ENCODE measurements around the gene SLC25A6.
A peak's percentile ranks its signal among the peaks of the same experiment; 100 is the strongest.

SLC25A6 gene

DNA sequence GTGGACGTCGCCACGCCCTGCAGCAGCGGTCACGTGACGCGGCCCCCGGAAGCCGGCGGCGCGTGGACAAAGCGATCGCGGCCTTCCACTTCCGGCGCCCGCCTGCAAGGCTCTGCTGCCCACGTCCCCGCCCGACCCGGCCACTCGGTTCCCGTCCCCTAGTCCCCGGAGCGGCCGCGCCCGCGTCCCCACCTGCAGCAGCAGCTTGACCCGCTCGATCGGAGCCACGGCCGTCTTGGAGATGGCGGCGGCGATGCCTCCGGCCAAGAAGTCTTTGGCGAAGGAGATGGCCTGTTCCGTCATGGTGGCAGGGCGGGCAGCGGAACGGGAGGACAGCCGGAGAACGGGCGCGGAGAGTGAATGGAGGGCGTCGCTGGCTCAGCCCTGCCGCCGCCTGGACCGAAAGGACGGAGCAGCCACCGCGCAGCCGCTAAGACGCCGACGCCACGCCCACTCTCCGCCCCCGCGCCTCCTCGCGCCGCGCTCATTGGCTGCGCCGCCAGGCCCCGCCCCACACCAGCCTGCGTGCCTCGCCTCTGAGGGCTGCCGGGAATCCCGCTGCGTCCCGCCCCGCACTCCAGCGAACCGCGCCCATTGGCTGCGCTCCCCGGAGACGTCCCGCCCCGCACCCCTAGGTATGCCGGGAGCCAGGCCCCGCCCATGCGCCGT lies at the start of gene SLC25A6:
Gene SLC25A6 (minus strand): TSS at position 407 of the 669 bp plus-strand sequence. CDS start 104 bp downstream, at position 303.
- DNase-seq (ENCODE audit: low read depth, low spot score): peak; percentile 98
- peak within 1 kb of the TSS; percentile 99 for H3K4me3 ChIP-seq (ENCODE audit: low read depth, low read length)
- in situ Hi-C loops (cut with HindIII; ENCODE audit: low sequenced_read_pairs): no loop called here
- no peak for TF ChIP-seq CTCF (IDR thresholded peaks at IDR 0.05; ENCODE audit: low read depth, low read length)

- H3K4me3 ChIP-seq (ENCODE audit: low read depth, low read length): no peak overlapping the region
- no peak for TF ChIP-seq CTCF (IDR thresholded peaks at IDR 0.05; ENCODE audit: low read depth, low read length)
- no peak for DNase-seq (ENCODE audit: low read depth, low spot score)
- in situ Hi-C loops (cut with HindIII; ENCODE audit: low sequenced_read_pairs): no loop called here
These were observed 48.6 kb upstream of the SLC25A6 start for GRCh38 chrX:1440506-1440905.

DNA sequence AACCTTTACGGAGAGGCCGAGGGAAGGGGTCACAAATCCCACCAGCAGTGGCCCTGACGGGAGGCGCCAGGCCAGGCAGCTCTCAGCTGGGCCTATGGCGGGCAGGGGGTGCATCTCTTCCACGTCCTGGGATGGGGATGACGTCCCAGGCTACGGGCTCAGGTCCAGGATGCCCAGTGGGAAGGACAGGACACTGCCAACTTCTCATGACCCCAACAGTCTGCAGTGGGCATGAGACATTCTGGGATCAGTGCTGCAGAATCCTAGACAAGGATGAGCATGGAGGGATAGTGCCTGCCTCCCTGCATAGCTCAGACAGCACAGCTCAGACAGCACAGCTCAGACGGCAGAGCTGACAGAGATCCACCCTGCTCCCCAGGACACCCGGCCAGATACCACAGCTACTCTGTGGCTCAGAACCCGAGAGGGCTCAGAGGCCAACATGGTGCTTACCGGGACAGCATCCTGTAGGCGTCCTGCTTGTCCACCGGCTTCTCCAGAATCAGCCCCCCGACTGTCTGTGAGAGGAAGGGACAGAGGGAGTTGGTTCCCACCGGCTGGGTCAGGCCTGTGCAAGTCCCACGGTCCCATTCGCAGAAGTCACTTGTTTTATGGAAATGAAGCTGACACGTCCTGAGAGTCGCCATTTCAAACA lies 43.5 kb upstream of the SLC25A6 start:
- no peak for TF ChIP-seq CTCF (IDR thresholded peaks at IDR 0.05; ENCODE audit: low read depth, low read length)
- H3K4me3 ChIP-seq (ENCODE audit: low read depth, low read length): no peak overlapping the region
- in situ Hi-C loops (cut with HindIII; ENCODE audit: low sequenced_read_pairs): no loop called here
- no peak for DNase-seq (ENCODE audit: low read depth, low spot score)

- TF ChIP-seq CTCF (IDR thresholded peaks at IDR 0.05; ENCODE audit: low read depth, low read length): no peak
- in situ Hi-C loops (cut with HindIII; ENCODE audit: low sequenced_read_pairs): no loop called here
- no peak for DNase-seq (ENCODE audit: low read depth, low spot score)
- H3K4me3 ChIP-seq (ENCODE audit: low read depth, low read length): no peak overlapping the region
These were observed 42.9 kb upstream of the SLC25A6 start for GRCh38 chrX:1434871-1435240.

DNA sequence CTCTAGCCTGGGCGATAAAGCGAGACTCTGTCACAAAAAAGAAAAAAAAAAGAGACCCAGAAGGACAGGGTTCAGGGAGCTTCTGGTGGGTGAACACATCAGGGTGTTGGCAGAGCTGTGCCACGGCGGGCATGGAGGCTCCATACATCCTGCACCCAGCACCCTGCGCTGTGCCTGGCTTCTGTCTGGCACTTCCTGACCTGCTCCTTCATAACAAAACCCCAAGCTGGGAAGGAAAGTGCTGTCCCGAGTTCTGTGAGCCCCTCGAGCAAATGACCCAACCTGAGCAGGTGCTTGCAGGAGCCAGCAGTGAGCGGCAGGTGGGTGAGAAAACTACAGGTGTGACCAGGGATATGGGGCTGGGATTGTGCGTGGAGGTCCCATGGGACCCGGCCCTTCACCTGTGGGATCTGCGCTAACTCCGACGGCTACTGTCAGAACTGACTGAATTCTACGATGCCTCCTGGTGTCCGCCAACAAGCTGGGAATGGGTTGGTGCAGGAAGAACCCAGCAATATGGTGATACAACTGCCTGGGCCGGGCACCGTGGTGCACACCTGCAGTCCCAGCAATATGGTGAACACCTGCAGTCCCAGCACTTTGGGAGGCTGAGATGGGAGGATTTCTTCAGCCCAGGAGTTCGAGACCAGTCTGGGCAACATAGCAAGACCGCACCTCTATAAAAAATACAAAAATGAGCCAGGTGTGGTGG lies 41.9 kb upstream of the SLC25A6 start:
- in situ Hi-C loops (cut with HindIII; ENCODE audit: low sequenced_read_pairs): no loop called here
- no peak overlapping the region for H3K4me3 ChIP-seq (ENCODE audit: low read depth, low read length)
- no peak for TF ChIP-seq CTCF (IDR thresholded peaks at IDR 0.05; ENCODE audit: low read depth, low read length)
- no peak for DNase-seq (ENCODE audit: low read depth, low spot score)

GRCh38 chrX:1430451-1430850 lies 38.5 kb upstream of the SLC25A6 start:
- no peak for DNase-seq (ENCODE audit: low read depth, low spot score)
- in situ Hi-C loops (cut with HindIII; ENCODE audit: low sequenced_read_pairs): no loop called here
- no peak overlapping the region for H3K4me3 ChIP-seq (ENCODE audit: low read depth, low read length)
- no peak for TF ChIP-seq CTCF (IDR thresholded peaks at IDR 0.05; ENCODE audit: low read depth, low read length)
